Endothelial cell of umbilical vein (primary cell): ENCODE data around the gene HYOU1. TPM values are rescaled to one million over a fixed set of nuclear protein-coding genes. Genes with fewer than 3 reads are reported as not detected.

Experiments used
- BruUV-seq: library from RNA; stranded (reverse); fragments of 400-500 nt; replicated peaks from 2 replicates; lab custom pipeline; 2021; lab: Mats Ljungman, UMichigan
- CTCF ChIA-PET: fragments of 300-600, 350-600 bp; sonication (Branson Sonifier 250); formaldehyde crosslinking; loops from one replicate; lab custom pipeline; 2021; ENCODE audit warnings: antibody characterized with exemption, inconsistent platforms; lab: Charles Lee
- POLR2A ChIA-PET: fragments of 300-600, 350-600 bp; sonication (Branson Sonifier 250); formaldehyde crosslinking; loops from one replicate; lab custom pipeline; 2021; ENCODE audit warnings: antibody characterized with exemption, inconsistent platforms; lab: Charles Lee
- DNase-seq: peaks from one replicate; pipeline ENCODE4 v3.0.0-alpha.2; 2011; ENCODE audit warnings: low read depth, low spot score
- FAIRE-seq: peaks from 2 replicates; lab custom pipeline; 2011; peaks lifted over from hg19 to GRCh38; lab: Jason Lieb, UNC
- H2AFZ ChIP-seq: 2 replicates; pipeline ENCODE4 v1.6.0; 2012; ENCODE audit warnings: low read depth, low read length, control low read depth, inconsistent platforms
- H3K27ac ChIP-seq: 2 replicates; pipeline ENCODE4 v1.5.1; 2011; ENCODE audit warnings: low read depth, mild to moderate bottlenecking, control low read depth, low read length, moderate library complexity; ENCODE audit not compliant: insufficient read depth
- H3K27me3 ChIP-seq, 2 experiments: 2 replicates each; pipeline versions ENCODE4 v1.6.0 to v1.6.1; 2011; ENCODE audit warnings: low read length in 2 of 2, mixed read lengths in 1 of 2; ENCODE audit not compliant: control insufficient read depth in 2 of 2, insufficient read depth in 2 of 2
- H3K36me3 ChIP-seq, 2 experiments: 2 replicates in 1 of 2; 3 replicates in 1 of 2; pipeline ENCODE4 v1.5.1; 2011; ENCODE audit warnings: low read length in 2 of 2, mild to moderate bottlenecking in 1 of 2, moderate library complexity in 1 of 2; ENCODE audit not compliant: control insufficient read depth in 2 of 2, insufficient read depth in 2 of 2; ENCODE audit errors: extremely low read depth in 1 of 2
- H3K4me1 ChIP-seq: 3 replicates; pipeline ENCODE4 v1.5.1; 2011; ENCODE audit warnings: mild to moderate bottlenecking, low read length; ENCODE audit not compliant: control insufficient read depth, insufficient read depth; ENCODE audit errors: extremely low read depth
- H3K4me2 ChIP-seq: 2 replicates; pipeline ENCODE4 v1.6.1; 2011; ENCODE audit warnings: low read length, control low read depth, mixed read lengths; ENCODE audit not compliant: insufficient read depth
- H3K4me3 ChIP-seq, 3 experiments: fragments of 200-600 bp in 1 of 3; sonication (generic), shearing (Covaris generic) in 1 of 3; replicated peaks in 1 of 3; 2 replicates each; pipeline ENCODE4 v1.5.1; 2011 to 2016; ENCODE audit warnings: control low read depth in 3 of 3, low read length in 3 of 3, mild to moderate bottlenecking in 2 of 3, inconsistent platforms in 1 of 3, low read depth in 1 of 3, moderate library complexity in 1 of 3; ENCODE audit not compliant: insufficient read depth in 1 of 3
- H3K79me2 ChIP-seq: 2 replicates; pipeline ENCODE4 v1.6.0; 2012; ENCODE audit warnings: low read length, inconsistent platforms; ENCODE audit not compliant: control insufficient read depth, insufficient read depth
- H3K9ac ChIP-seq: replicated peaks from 2 replicates; pipeline ENCODE3; 2011; ENCODE audit warnings: low read length, control low read depth; ENCODE audit not compliant: insufficient read depth; ENCODE audit errors: extremely low read depth
- H3K9me1 ChIP-seq: replicated peaks from 3 replicates; pipeline ENCODE4 v1.6.0; 2011; ENCODE audit warnings: mild to moderate bottlenecking, low read length; ENCODE audit not compliant: control insufficient read depth, insufficient read depth; ENCODE audit errors: extremely low read depth
- H3K9me3 ChIP-seq: replicated peaks from 2 replicates; pipeline ENCODE4 v1.5.1; 2012; ENCODE audit warnings: low read length, inconsistent platforms; ENCODE audit not compliant: control insufficient read depth, insufficient read depth
- H4K20me1 ChIP-seq: replicated peaks from 2 replicates; pipeline ENCODE3; 2011; ENCODE audit warnings: mild to moderate bottlenecking, low read length; ENCODE audit not compliant: control insufficient read depth, insufficient read depth; ENCODE audit errors: extremely low read depth
- CTCF ChIP-seq, 2 donors: IDR thresholded peaks; 1 replicate in 1 of 2; 2 replicates in 1 of 2; pipeline ENCODE4 v1.5.1; 2011; ENCODE audit warnings: low read length in 2 of 2, mild to moderate bottlenecking in 2 of 2, moderate library complexity in 2 of 2, control low read depth in 1 of 2, inconsistent platforms in 1 of 2, low read depth in 1 of 2; ENCODE audit not compliant: insufficient read depth in 1 of 2; ENCODE audit errors: extremely low read depth in 1 of 2
- EZH2 ChIP-seq: IDR thresholded peaks from 2 replicates; pipeline ENCODE4 v1.6.1; 2012; ENCODE audit warnings: borderline replicate concordance, low read depth, mild to moderate bottlenecking, moderate library complexity, low read length, inconsistent platforms; ENCODE audit not compliant: severe bottlenecking
- FOS ChIP-seq: IDR thresholded peaks from 2 replicates; pipeline ENCODE4 v1.6.1; 2011; ENCODE audit warnings: mild to moderate bottlenecking, low read length, moderate library complexity, borderline replicate concordance; ENCODE audit not compliant: insufficient read depth
- GATA2 ChIP-seq: IDR thresholded peaks from 2 replicates; pipeline ENCODE4 v1.7.0; 2011; ENCODE audit warnings: low read depth, mild to moderate bottlenecking, moderate library complexity, mixed read lengths, low read length; ENCODE audit not compliant: insufficient read length, insufficient read depth
- JUN ChIP-seq: IDR thresholded peaks from 2 replicates; pipeline ENCODE4 v1.6.1; 2011; ENCODE audit warnings: borderline replicate concordance, low read depth; ENCODE audit not compliant: insufficient read length, insufficient read depth
- MAX ChIP-seq: IDR thresholded peaks from 2 replicates; pipeline ENCODE4 v1.6.1; 2011; ENCODE audit not compliant: insufficient read depth, insufficient read length
- MYC ChIP-seq: IDR thresholded peaks from one replicate; pipeline ENCODE4 v1.6.1; 2011; ENCODE audit warnings: mild to moderate bottlenecking, low read depth, low read length
- POLR2A ChIP-seq: IDR thresholded peaks from 2 replicates; pipeline ENCODE4 v1.6.1; 2012; ENCODE audit warnings: low read depth, mild to moderate bottlenecking, control low read depth, low read length
- POLR2AphosphoS5 ChIP-seq: IDR thresholded peaks from 2 replicates; pipeline ENCODE4 v1.6.1; 2012; ENCODE audit warnings: low read depth, mild to moderate bottlenecking, control low read depth, low read length, moderate library complexity; ENCODE audit not compliant: insufficient read depth
- dilution Hi-C: fragments of 300-500 bp; cut with MboI; formaldehyde crosslinking; loops from one replicate; pipeline ENCODE4 v1.15.0; 2019; ENCODE audit warnings: low sequenced_read_pairs; ENCODE audit not compliant: extremely low pct_ligation_motif_present
- intact Hi-C: fragments of 100-400 bp; cut with micrococcal nuclease; formaldehyde crosslinking; loops from one replicate; pipeline ENCODE4 v1.10.0; 2022
- polyA plus RNA-seq, 4 experiments: library from polyadenylated mRNA; depleted of rRNA in 3 of 4; stranded (reverse) in 3 of 4; unstranded in 1 of 4; fragments of >200 nt; gene quantifications; 2 replicates each; pipeline versions ENCODE4 v1.2.1 to v1.2.3, GENCODE V29; 2011 to 2012; ENCODE audit warnings: missing spikeins in 1 of 4
- total RNA-seq: library from RNA; stranded (reverse); gene quantifications from 2 replicates; pipeline ENCODE4 v1.2.3, GENCODE V29; 2021

The HYOU1 gene
- total and polyA plus RNA-seq, 2 donors (not counting 3 experiments of a cell fraction or from before 2014, with no cell fraction given) = 302 to 318 TPM

- H2AFZ ChIP-seq = no peak overlapping the region
- H3K36me3 ChIP-seq = peaks cover 6 to 18% of the 10 kb centered on the region in 2 experiments
- no peaks in the 10 kb centered on the region for H3K9me3 ChIP-seq
- intact Hi-C loops (no loop called here), dilution Hi-C loops (no loop called here)
- DNase-seq (no peak), FAIRE-seq (no peak)
- no peak overlapping the region for H3K27ac ChIP-seq
- no TSS peak for BruUV-seq
- H3K27me3 ChIP-seq = no peaks in the 10 kb centered on the region
- no peaks in the 10 kb centered on the region for H3K9me1 ChIP-seq
- H3K79me2 ChIP-seq = peaks cover 31% of the 10 kb centered on the region
- ChIA-PET CTCF (no interaction called here), POLR2A (no interaction called here)
- no peak for TF ChIP-seq MAX
- no peak for TF ChIP-seq EZH2
- TF ChIP-seq POLR2AphosphoS5 = no peak
- no peak for TF ChIP-seq JUN
- TF ChIP-seq FOS = no peak
- no peak for TF ChIP-seq POLR2A
- TF ChIP-seq MYC = no peak
- TF ChIP-seq GATA2 = no peak
- no peak for TF ChIP-seq CTCF (IDR thresholded peaks at IDR 0.05; ENCODE audit: extremely low read depth in 1 of 2, insufficient read depth in 1 of 2, low read depth in 1 of 2, low read length in 2 of 2)
- H3K4me3 ChIP-seq = no peak overlapping the region
- H4K20me1 ChIP-seq = no peaks in the 10 kb centered on the region
- H3K4me2 ChIP-seq = no peak overlapping the region
- peaks cover 27% of the 10 kb centered on the region for H3K4me1 ChIP-seq
- no peak overlapping the region for H3K9ac ChIP-seq
Measured at GRCh38 chr11:119021631-119022030, 35.4 kb downstream of the HYOU1 start.
